K562 treated with DMSO at 1 percent for 4 hours (cell line): ENCODE measurements around the gene CDY1B. TPM values are rescaled to one million over a fixed set of nuclear protein-coding genes. Genes with fewer than 3 reads are reported as not detected.

ENCODE experiments used
- total RNA-seq: library from RNA; unstranded; fragments of 300-600 nt; gene quantifications from 2 replicates; pipeline ENCODE4 v1.2.3, GENCODE V29; 2022; ENCODE audit not compliant: insufficient read depth

The CDY1B gene, protein sequence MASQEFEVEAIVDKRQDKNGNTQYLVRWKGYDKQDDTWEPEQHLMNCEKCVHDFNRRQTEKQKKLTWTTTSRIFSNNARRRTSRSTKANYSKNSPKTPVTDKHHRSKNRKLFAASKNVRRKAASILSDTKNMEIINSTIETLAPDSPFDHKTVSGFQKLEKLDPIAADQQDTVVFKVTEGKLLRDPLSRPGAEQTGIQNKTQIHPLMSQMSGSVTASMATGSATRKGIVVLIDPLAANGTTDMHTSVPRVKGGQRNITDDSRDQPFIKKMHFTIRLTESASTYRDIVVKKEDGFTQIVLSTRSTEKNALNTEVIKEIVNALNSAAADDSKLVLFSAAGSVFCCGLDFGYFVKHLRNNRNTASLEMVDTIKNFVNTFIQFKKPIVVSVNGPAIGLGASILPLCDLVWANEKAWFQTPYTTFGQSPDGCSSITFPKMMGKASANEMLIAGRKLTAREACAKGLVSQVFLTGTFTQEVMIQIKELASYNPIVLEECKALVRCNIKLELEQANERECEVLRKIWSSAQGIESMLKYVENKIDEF
- total RNA-seq, result not detected in 2 replicates

GRCh38 chrY:24047919-24048318 lies at the start of gene CDY1B:
Gene CDY1B, minus strand, starts transcription at chrY:24048019. Its CDS starts 331 bp downstream, at chrY:24047688.

